ENCODE data around the gene ICE1. TPM values are rescaled to one million over a fixed set of nuclear protein-coding genes. Genes with fewer than 3 reads are reported as not detected.
"Not testable (repeated sequence)": the region's sequence is repeated elsewhere in the genome, so short reads cannot be mapped to it uniquely, and the experiment has no call there.

ICE1 gene
- total RNA-seq, 1 donor from 2014 or later: 56.5 TPM

GRCh38 chr5:5384660-5385330 lies 37.7 kb upstream of the ICE1 start:
- Mint-ChIP-seq H3K4me1 (ENCODE audit: low read depth, unreplicated experiment) (peaks cover 2% of the 10 kb centered on the region), H3K36me3 (ENCODE audit: unreplicated experiment) (no peaks in the 10 kb centered on the region), H3K9me3 (ENCODE audit: unreplicated experiment) (peaks cover 1% of the 10 kb centered on the region), H3K27me3 (ENCODE audit: unreplicated experiment) (no peaks in the 10 kb centered on the region), H3K4me3 (ENCODE audit: unreplicated experiment) (no peak overlapping the region), H3K27ac (ENCODE audit: unreplicated experiment) (no peak overlapping the region)
- TF ChIP-seq, protein P1, sequence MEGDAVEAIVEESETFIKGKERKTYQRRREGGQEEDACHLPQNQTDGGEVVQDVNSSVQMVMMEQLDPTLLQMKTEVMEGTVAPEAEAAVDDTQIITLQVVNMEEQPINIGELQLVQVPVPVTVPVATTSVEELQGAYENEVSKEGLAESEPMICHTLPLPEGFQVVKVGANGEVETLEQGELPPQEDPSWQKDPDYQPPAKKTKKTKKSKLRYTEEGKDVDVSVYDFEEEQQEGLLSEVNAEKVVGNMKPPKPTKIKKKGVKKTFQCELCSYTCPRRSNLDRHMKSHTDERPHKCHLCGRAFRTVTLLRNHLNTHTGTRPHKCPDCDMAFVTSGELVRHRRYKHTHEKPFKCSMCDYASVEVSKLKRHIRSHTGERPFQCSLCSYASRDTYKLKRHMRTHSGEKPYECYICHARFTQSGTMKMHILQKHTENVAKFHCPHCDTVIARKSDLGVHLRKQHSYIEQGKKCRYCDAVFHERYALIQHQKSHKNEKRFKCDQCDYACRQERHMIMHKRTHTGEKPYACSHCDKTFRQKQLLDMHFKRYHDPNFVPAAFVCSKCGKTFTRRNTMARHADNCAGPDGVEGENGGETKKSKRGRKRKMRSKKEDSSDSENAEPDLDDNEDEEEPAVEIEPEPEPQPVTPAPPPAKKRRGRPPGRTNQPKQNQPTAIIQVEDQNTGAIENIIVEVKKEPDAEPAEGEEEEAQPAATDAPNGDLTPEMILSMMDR (IDR thresholded peaks at IDR 0.05; ENCODE audit: partially characterized antibody, unreplicated experiment): no peak
- no peak for DNase-seq

- no peaks in the 10 kb centered on the region for H3K27me3 Mint-ChIP-seq (ENCODE audit: unreplicated experiment)
- no peak overlapping the region for H3K4me3 Mint-ChIP-seq (ENCODE audit: unreplicated experiment)
- peaks cover 1% of the 10 kb centered on the region for H3K9me3 Mint-ChIP-seq (ENCODE audit: unreplicated experiment)
- H3K27ac Mint-ChIP-seq (ENCODE audit: unreplicated experiment): no peak overlapping the region
- H3K36me3 Mint-ChIP-seq (ENCODE audit: unreplicated experiment): no peaks in the 10 kb centered on the region
- no peak for DNase-seq
- peaks cover 2% of the 10 kb centered on the region for H3K4me1 Mint-ChIP-seq (ENCODE audit: low read depth, unreplicated experiment)
- TF ChIP-seq, protein P1 (IDR thresholded peaks at IDR 0.05; ENCODE audit: partially characterized antibody, unreplicated experiment): no peak
Observed at GRCh38 chr5:5385331-5385662, 37.2 kb upstream of the ICE1 start.

DNA sequence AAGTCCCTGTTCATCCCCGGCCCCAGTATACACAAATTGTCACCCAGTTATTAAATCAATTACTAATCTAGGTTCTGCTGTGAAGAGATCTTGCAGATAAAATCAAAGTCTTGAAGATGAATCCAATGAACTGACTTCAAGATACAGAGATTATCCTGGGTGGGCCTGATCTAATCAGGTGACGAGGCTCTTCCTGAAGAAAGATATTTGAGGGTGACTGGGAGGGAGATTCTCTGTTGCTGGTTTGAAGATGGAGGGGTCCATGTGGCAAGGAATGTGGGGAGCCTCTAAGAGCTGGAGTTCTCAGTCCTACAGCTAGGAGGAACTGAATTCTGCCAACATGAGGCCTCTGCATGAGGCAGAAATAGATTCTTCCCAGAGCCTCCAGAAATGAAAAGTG lies 36.1 kb upstream of the ICE1 start:
- no peak for DNase-seq
- H3K4me1 Mint-ChIP-seq (ENCODE audit: low read depth, unreplicated experiment): peaks cover 2% of the 10 kb centered on the region

DNA sequence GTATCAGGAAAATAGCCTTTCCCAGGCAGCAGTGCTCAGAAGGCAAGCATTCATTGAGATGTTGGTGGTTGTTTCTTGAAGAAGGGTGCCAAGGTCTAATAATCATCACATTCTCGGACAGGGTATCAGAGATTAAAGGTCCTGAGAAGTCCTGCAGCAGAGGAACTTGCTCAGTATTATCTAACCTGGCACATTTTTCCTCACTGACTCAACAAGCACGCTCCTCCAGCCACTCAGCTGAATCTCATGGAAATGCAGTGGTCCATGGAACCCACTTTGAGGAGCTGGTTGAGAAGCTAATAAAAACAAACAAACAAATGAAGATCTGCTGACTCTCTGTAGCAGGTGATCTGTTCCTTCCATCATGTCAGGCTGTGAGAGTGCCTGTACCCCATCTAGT lies 35.3 kb upstream of the ICE1 start:
- peaks cover 1% of the 10 kb centered on the region for H3K9me3 Mint-ChIP-seq (ENCODE audit: unreplicated experiment)
- no peaks in the 10 kb centered on the region for H3K4me1 Mint-ChIP-seq (ENCODE audit: low read depth, unreplicated experiment)
- peaks cover 4% of the 10 kb centered on the region for H3K36me3 Mint-ChIP-seq (ENCODE audit: unreplicated experiment)
- TF ChIP-seq, protein P1 (IDR thresholded peaks at IDR 0.05; ENCODE audit: partially characterized antibody, unreplicated experiment): no peak
- H3K27me3 Mint-ChIP-seq (ENCODE audit: unreplicated experiment): no peaks in the 10 kb centered on the region
- no peak overlapping the region for H3K4me3 Mint-ChIP-seq (ENCODE audit: unreplicated experiment)
- DNase-seq: no peak
- no peak overlapping the region for H3K27ac Mint-ChIP-seq (ENCODE audit: unreplicated experiment)

More for the DNA sequence above, 36.1 kb upstream of the ICE1 start:
- no peaks in the 10 kb centered on the region for H3K27me3 Mint-ChIP-seq (ENCODE audit: unreplicated experiment)
- peaks cover 1% of the 10 kb centered on the region for H3K9me3 Mint-ChIP-seq (ENCODE audit: unreplicated experiment)
- H3K36me3 Mint-ChIP-seq (ENCODE audit: unreplicated experiment): peaks cover 4% of the 10 kb centered on the region
- no peak overlapping the region for H3K4me3 Mint-ChIP-seq (ENCODE audit: unreplicated experiment)
- H3K27ac Mint-ChIP-seq (ENCODE audit: unreplicated experiment): no peak overlapping the region
- TF ChIP-seq, protein P1 (IDR thresholded peaks at IDR 0.05; ENCODE audit: partially characterized antibody, unreplicated experiment): no peak

DNA sequence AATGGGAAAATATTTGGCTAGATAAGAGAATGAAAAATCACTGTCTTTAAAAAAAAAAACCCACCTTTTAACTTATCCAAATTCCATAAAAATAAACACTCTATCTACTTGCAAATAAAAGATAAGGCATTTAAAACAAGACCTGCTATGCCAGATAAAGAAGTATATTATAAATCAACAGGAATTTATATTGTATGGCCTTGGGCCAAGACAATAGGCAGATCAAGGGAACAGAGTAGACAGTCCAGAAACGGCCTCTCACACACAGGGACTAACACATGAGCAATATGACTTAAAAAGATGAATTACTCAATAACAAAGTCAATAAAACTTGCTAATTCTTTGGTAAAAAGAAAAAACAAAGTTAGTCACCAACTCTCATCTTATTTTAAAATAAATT lies 34.7 kb upstream of the ICE1 start:
- no peak for DNase-seq
- no peaks in the 10 kb centered on the region for H3K27me3 Mint-ChIP-seq (ENCODE audit: unreplicated experiment)
- H3K4me3 Mint-ChIP-seq (ENCODE audit: unreplicated experiment): no peak overlapping the region
- no peaks in the 10 kb centered on the region for H3K4me1 Mint-ChIP-seq (ENCODE audit: low read depth, unreplicated experiment)
- peaks cover 4% of the 10 kb centered on the region for H3K36me3 Mint-ChIP-seq (ENCODE audit: unreplicated experiment)
- TF ChIP-seq, protein P1 (IDR thresholded peaks at IDR 0.05; ENCODE audit: partially characterized antibody, unreplicated experiment): no peak
- no peak overlapping the region for H3K27ac Mint-ChIP-seq (ENCODE audit: unreplicated experiment)
- peaks cover 1% of the 10 kb centered on the region for H3K9me3 Mint-ChIP-seq (ENCODE audit: unreplicated experiment)

DNA sequence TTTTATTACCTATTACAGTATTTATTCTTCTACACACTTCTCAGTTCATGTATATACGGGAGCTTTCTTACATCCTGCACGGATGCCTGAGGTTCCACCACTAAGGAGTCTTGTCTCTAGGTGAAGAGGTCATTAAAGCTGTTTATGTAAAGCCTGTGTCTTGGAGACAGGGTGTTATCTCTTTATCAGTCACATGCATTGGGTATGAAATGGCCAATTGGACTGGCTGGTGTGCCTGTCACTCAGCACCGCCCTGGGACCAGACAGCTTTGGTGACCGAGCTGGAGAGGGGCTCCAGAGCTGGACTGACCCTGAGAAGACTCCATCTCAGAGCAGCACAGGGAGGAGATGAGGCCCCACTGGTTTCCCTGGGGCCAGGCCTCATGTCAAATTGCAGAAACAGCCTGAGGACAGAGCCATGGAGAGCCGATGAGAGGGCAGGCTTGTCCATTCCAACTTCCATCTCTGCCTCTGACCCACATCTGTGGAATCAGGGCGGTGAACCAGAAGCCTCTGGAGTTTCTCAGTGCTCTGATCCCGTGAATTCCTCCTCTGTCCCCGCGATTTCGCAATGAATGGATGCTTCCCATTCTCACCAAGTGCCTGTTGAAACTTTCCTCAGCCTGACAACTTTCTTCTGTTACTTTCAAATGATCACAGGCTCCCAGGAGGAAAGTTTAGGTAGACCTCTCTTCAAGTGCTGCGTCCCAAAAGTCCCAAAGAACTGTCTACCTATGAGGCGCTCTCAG lies 32.2 kb upstream of the ICE1 start:
- H3K4me1 Mint-ChIP-seq (ENCODE audit: low read depth, unreplicated experiment); DNase-seq; H3K4me3 Mint-ChIP-seq (ENCODE audit: unreplicated experiment); H3K27me3 Mint-ChIP-seq (ENCODE audit: unreplicated experiment); H3K27ac Mint-ChIP-seq (ENCODE audit: unreplicated experiment); H3K36me3 Mint-ChIP-seq (ENCODE audit: unreplicated experiment); H3K9me3 Mint-ChIP-seq (ENCODE audit: unreplicated experiment): not testable (repeated sequence)

- not testable (repeated sequence) for H3K4me3 Mint-ChIP-seq (ENCODE audit: unreplicated experiment); H3K9me3 Mint-ChIP-seq (ENCODE audit: unreplicated experiment); H3K36me3 Mint-ChIP-seq (ENCODE audit: unreplicated experiment); H3K4me1 Mint-ChIP-seq (ENCODE audit: low read depth, unreplicated experiment); DNase-seq; H3K27ac Mint-ChIP-seq (ENCODE audit: unreplicated experiment); H3K27me3 Mint-ChIP-seq (ENCODE audit: unreplicated experiment)
Observed at GRCh38 chr5:5392504-5392903, 30.0 kb upstream of the ICE1 start.

Measured in glutamatergic neuron (in vitro differentiated cells).